HEK293T (cell line): Measurements from ENCODE around the gene TMPRSS11D.

Experiments
- BHLHE40 ChIP-seq: fragments of 450-650 bp; IDR thresholded peaks from 2 replicates; pipeline ENCODE4 v1.6.1; 2016; ENCODE audit warnings: mild to moderate bottlenecking, moderate library complexity, borderline replicate concordance
- CTBP1 ChIP-seq: fragments of 450-650 bp; IDR thresholded peaks from 2 replicates; pipeline ENCODE4 v1.6.1; 2016; ENCODE audit warnings: borderline replicate concordance
- ELF4 ChIP-seq: fragments of 450-650 bp; IDR thresholded peaks from 2 replicates; pipeline ENCODE4 v1.6.1; 2017; ENCODE audit warnings: antibody characterized with exemption
- FOXA1 ChIP-seq: fragments of 450-650 bp; IDR thresholded peaks from 2 replicates; pipeline ENCODE4 v1.6.1; 2016; ENCODE audit warnings: mild to moderate bottlenecking
- FOXK2 ChIP-seq: fragments of 450-650 bp; IDR thresholded peaks from 2 replicates; pipeline ENCODE4 v1.6.1; 2016; ENCODE audit warnings: mild to moderate bottlenecking
- FOXM1 ChIP-seq: fragments of 450-650 bp; IDR thresholded peaks from 2 replicates; pipeline ENCODE4 v1.6.1; 2017; ENCODE audit warnings: mild to moderate bottlenecking, borderline replicate concordance
- HDGF ChIP-seq: fragments of 450-650 bp; IDR thresholded peaks from 2 replicates; pipeline ENCODE4 v1.6.1; 2017; ENCODE audit warnings: antibody characterized with exemption, borderline replicate concordance
- L3MBTL2 ChIP-seq: fragments of 450-650 bp; conservative IDR thresholded peaks from 2 replicates; pipeline ENCODE4 v1.6.1; 2016; ENCODE audit warnings: mild to moderate bottlenecking
- LEF1 ChIP-seq: fragments of 450-650 bp; IDR thresholded peaks from 2 replicates; pipeline ENCODE4 v1.6.1; 2017; ENCODE audit warnings: mild to moderate bottlenecking, borderline replicate concordance
- SP1 ChIP-seq: fragments of 450-650 bp; IDR thresholded peaks from 2 replicates; pipeline ENCODE4 v1.6.1; 2017
- TARDBP ChIP-seq: fragments of 450-650 bp; IDR thresholded peaks from 2 replicates; pipeline ENCODE4 v1.6.1; 2016

DNA sequence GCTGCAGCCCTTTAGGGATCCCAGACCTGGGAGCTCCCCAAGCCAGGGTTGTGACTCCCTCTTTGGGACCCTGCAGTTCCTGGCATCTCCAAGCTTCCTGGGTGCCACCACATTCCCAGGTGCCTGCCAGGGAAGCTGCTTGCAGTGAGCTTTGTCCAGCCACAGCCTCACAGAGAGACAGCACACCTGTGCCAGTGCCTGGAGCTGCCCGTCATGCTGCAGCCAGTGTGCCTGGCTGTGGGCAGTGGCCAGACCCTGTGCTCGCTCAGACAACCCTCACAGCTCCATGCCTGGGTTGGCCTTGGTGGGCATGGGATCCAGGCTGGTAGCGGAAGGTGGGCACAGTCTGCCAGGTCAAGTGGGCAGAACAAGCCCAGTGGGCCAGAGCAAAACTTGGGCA, 43.4 kb upstream of the TMPRSS11D start:
- TF ChIP-seq ELF4 (no peak), LEF1 (no peak), BHLHE40 (no peak), FOXM1 (no peak), HDGF (no peak), SP1 (no peak), L3MBTL2 (no peak), CTBP1 (no peak), FOXA1 (no peak), TARDBP (no peak), FOXK2 (no peak)
